Stomach smooth muscle (tissue), 2 donors: ENCODE results near the gene THRB.

Source experiments
- H3K27ac ChIP-seq: one replicate; pipeline ENCODE4 v1.7.0; 2013; ENCODE audit warnings: mild to moderate bottlenecking, low read length, inconsistent platforms
- H3K27me3 ChIP-seq, 2 donors: one replicate each; pipeline ENCODE4 v1.7.0; 2013; ENCODE audit warnings: low read length in 2 of 2; ENCODE audit not compliant: insufficient read depth in 2 of 2, control insufficient read depth in 1 of 2
- H3K36me3 ChIP-seq, 2 donors: one replicate each; pipeline ENCODE4 v1.7.0; 2013; ENCODE audit warnings: low read length in 2 of 2; ENCODE audit not compliant: control insufficient read depth in 2 of 2, insufficient read depth in 2 of 2
- H3K4me1 ChIP-seq: one replicate; pipeline ENCODE4 v1.7.0; 2013; ENCODE audit warnings: low read length; ENCODE audit not compliant: control insufficient read depth, insufficient read depth
- H3K4me3 ChIP-seq, 2 donors: one replicate each; pipeline ENCODE4 v1.7.0; 2013; ENCODE audit warnings: low read length in 2 of 2
- H3K9ac ChIP-seq, 2 donors: one replicate each; pipeline ENCODE4 v1.7.0; 2013; ENCODE audit warnings: low read length in 2 of 2, mild to moderate bottlenecking in 1 of 2
- H3K9me3 ChIP-seq, 2 donors: one replicate each; pipeline ENCODE4 v1.7.0; 2013; ENCODE audit warnings: low read length in 2 of 2; ENCODE audit not compliant: control insufficient read depth in 2 of 2
- donor health status: healthy.
- donor health status: Pancreatic carcinoma.

Gene THRB

DNA sequence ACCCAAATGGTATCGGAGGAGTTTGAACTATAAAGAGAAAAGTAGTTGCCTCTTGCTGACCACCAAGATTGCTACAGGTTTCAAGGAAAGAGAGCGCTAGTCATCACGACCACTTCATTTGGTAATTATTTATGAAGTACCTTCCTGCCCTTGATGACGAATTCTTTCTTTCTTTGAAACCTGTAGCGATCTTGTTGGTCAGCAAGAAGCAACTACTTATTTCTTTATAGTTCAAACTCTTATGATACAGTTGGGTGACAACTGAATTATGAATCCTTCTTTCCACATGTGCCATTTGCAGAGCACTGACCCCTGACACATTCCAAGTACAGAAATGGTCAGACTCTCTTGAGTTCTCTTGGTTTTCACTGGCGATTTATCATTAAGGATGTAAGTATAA, 46.8 kb downstream of the THRB start:
- Histone ChIP-seq H3K9ac (no peak overlapping the region), H3K36me3 (no peaks in the 10 kb centered on the region), H3K27ac (no peak overlapping the region), H3K4me3 (no peak overlapping the region), H3K4me1 (peaks cover 4% of the 10 kb centered on the region), H3K27me3 (no peaks in the 10 kb centered on the region), H3K9me3 (no peaks in the 10 kb centered on the region)

DNA sequence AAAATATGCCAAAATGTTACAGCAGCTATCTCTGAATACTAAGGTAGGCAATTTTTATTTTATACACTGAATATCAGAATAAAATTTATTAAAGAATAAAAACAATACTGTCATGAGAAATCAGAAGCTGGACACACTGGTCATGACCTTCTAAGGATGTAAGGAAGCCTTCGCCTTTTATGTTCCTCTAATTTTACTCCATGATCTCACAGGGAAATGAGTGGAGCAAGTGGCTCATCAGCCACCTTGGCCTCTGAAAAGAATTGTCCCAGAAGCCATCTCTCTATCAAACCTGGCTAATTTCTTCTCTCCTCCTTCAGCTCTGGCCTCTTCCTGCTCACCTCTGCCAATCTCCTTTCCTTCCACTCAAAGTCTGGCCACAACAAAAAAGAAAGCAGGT, 48.6 kb downstream of the THRB start:
- Histone ChIP-seq H3K9ac (no peak overlapping the region), H3K4me1 (no peaks in the 10 kb centered on the region), H3K27me3 (no peaks in the 10 kb centered on the region), H3K4me3 (no peak overlapping the region), H3K36me3 (no peaks in the 10 kb centered on the region), H3K27ac (no peak overlapping the region), H3K9me3 (no peaks in the 10 kb centered on the region)

DNA sequence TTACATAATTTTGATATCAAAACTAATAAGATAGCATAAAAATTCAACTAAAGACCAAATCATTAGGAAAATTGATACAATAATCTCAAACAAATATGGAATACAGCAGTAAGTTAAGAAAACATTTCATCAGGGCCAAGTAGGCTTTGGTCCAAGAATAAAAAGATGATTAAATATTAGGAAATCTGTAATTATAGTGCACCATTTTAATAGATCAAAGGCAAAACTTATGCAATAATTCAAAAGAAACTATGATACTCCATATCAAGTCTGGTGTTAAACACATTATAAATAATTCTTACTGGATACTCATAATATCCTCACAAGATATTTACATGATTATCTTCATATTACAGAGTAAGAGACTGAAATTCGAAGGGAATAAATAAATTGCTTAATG, 51.2 kb downstream of the THRB start:
- Histone ChIP-seq H3K4me1 (no peaks in the 10 kb centered on the region), H3K27me3 (no peaks in the 10 kb centered on the region), H3K9me3 (no peaks in the 10 kb centered on the region), H3K9ac (no peak overlapping the region), H3K36me3 (no peaks in the 10 kb centered on the region), H3K4me3 (no peak overlapping the region), H3K27ac (no peak overlapping the region)

DNA sequence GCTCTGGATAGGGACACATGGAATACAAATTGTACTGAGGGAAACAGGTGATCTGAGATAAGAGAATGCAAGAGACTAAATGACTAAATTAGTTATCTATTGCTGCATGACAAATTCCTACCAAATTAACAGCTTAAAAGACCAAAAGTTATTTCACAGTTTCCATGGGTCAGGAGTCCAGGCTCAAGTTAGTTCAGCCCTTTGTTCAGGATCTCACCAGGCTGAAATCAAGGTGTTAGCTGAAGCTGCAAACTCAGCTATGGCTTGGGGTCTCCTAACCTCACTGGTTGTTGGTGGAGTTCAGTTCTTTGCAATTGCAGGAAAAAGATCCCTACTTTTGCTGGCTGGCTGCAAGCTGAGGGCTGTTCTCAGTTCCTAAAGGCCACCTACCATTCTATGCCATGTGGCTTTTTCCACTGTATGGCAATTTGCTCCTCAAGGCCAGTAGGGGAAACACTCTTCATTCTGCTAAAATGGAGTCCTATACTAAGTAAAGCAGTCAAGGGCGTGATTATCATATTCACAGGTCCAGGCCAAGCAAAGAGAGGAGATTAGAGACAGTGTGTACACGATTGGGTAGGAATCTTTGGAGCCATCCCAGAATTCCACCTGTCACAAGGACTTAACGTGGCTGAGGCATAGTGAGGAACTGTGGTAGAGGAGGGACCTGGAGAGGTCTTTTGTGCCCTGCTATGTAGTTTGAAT, 53.7 kb downstream of the THRB start:
- Histone ChIP-seq H3K9me3 (no peaks in the 10 kb centered on the region), H3K36me3 (no peaks in the 10 kb centered on the region), H3K27me3 (no peaks in the 10 kb centered on the region), H3K4me3 (no peak overlapping the region), H3K4me1 (no peaks in the 10 kb centered on the region), H3K9ac (no peak overlapping the region), H3K27ac (no peak overlapping the region)

DNA sequence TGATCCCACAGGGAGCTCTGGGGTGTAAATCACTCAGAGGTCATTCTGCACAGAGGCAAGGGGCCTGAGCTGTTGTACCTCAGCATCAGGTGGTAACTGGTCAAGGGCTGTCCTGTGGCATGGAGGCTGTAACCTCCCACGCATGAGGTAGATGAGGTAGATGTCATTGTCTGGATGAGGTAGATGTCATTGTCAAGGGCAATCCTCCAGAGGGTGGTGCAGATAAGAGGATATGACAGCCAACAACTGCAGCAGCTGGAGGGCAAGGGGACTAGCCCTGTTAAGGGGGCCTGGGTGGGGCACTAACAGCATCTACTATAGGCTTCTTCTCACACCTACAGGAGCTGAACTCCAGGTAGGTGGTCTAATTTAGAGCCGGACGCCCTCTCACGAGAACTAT, 55.6 kb downstream of the THRB start:
- Histone ChIP-seq H3K4me3 (no peak overlapping the region), H3K4me1 (no peaks in the 10 kb centered on the region), H3K9me3 (no peaks in the 10 kb centered on the region), H3K27me3 (no peaks in the 10 kb centered on the region), H3K36me3 (no peaks in the 10 kb centered on the region), H3K27ac (no peak overlapping the region), H3K9ac (no peak overlapping the region)

DNA sequence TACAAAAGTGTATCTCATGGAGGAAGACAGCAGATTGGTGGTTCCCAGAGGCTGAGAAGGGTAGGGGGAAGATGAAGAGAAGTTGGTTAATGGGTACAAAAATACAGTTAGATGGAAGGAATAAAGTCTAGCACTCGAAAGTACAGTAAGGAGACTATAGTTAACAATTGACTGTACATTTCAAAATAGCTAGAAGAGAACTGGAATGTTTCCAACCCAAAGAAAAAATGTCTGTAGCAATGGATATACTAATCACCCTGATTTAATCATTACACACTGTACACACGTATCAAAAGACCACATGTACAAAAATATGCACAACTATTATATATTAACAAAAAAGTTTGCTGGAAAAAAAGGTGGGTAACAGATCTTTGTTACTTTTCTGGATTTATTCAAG, 57.3 kb downstream of the THRB start:
- Histone ChIP-seq H3K27ac (no peak overlapping the region), H3K36me3 (no peaks in the 10 kb centered on the region), H3K9me3 (no peaks in the 10 kb centered on the region), H3K4me3 (no peak overlapping the region), H3K27me3 (no peaks in the 10 kb centered on the region), H3K9ac (no peak overlapping the region), H3K4me1 (no peaks in the 10 kb centered on the region)

DNA sequence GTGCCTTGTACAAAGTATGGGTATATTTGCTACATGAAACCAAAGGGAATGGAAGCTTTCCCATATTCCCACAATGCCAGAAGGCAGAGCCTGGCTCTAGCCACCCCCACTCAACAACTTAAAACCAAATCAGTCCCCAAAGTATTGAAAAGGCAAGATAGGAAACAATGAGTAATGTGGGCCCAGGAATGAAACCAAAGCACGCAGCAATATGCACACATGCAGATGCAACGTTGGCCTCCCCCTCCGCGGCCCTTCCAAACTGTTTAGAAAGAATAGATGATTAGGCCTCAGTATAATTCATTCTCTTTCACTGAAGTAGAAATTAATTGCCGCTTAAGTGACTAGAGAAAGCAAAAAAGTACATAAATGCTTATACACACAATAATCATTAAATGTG, 59.1 kb downstream of the THRB start:
- Histone ChIP-seq H3K9ac (no peak overlapping the region), H3K4me1 (no peaks in the 10 kb centered on the region), H3K27ac (no peak overlapping the region), H3K4me3 (no peak overlapping the region), H3K9me3 (no peaks in the 10 kb centered on the region), H3K36me3 (no peaks in the 10 kb centered on the region), H3K27me3 (no peaks in the 10 kb centered on the region)

DNA sequence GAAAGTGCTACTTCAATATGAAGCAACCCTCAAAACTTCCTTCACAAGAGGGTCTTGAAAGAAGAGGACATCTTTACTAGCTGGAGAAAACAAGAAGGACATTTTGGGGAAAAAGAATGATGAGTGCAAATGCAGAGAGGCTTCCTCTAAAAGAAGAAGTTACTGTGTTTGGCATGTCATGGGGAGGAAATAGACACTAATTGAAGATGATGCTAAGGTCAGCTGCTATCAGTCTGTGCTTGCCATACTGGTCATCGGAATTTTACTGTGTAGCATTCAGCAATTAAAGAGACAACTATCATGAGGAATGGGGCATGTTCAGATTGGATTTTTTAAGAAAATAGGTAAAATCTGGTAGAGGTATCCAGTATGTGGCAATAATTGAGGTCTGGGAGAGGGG, 60.0 kb downstream of the THRB start:
- Histone ChIP-seq H3K9me3 (no peaks in the 10 kb centered on the region), H3K9ac (no peak overlapping the region), H3K4me1 (no peaks in the 10 kb centered on the region), H3K27me3 (no peaks in the 10 kb centered on the region), H3K27ac (no peak overlapping the region), H3K36me3 (no peaks in the 10 kb centered on the region), H3K4me3 (no peak overlapping the region)

DNA sequence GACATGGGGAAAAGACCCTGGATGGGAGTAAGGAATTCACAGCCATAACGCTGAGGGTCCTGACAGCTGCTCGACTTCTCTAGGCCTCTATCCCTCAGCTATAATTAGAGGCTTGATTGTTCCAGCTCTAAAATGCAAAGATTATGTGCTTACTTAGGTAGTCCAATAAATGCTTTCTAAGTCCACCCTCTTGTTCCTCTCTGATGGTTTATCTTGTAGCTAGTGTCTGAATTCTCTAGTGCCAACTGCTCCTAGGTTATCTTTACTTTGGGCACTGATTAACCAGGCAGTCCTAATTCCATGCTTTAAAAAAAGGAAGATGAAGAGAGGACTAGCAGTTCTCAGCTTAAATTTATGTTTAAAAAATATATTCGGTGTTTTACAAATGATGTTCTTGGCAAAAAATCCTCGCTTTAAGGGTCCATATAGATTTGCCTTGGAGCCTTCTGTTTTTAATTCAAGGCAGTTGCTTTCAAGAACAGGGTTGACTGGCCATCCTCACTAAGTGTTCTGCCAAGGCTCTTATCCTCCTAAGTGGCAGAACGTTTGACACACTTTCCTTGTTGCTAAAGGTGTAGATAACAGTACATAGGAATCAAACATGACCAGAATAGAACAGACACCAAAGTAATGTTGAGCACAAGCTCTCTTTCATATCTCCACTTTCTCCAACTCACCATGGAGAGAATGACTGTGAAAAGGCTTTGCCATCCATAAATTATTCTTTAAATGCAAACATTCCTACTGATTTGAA, 60.6 kb downstream of the THRB start:
- Histone ChIP-seq H3K27ac (no peak overlapping the region), H3K4me3 (no peak overlapping the region), H3K36me3 (no peaks in the 10 kb centered on the region)

DNA sequence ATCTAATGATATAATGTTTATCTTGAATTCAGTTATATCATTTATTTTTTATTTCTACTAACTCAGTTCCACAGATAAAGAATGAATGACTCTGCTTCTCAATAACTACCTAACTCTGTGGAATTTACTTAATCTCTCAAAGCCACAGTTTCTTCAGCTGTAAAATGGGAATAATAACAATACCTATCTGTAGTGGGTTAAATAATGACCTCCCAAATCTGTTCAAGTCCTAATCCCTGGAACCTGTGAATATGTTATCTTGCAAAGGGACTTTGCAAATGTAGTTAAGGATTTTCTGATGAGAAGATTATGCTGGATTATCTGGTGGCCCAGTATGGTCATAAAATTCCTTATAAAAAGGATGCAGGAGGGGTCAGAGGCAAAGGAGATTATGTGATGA, 61.7 kb downstream of the THRB start:
- H3K9ac ChIP-seq: no peak overlapping the region
- H3K9me3 ChIP-seq: no peaks in the 10 kb centered on the region
- no peaks in the 10 kb centered on the region for H3K36me3 ChIP-seq
- H3K27ac ChIP-seq: no peak overlapping the region
- H3K4me1 ChIP-seq: no peaks in the 10 kb centered on the region
- H3K4me3 ChIP-seq: no peak overlapping the region
- no peaks in the 10 kb centered on the region for H3K27me3 ChIP-seq

More for the DNA sequence above, 60.6 kb downstream of the THRB start:
- Histone ChIP-seq H3K9me3 (no peaks in the 10 kb centered on the region), H3K9ac (no peak overlapping the region), H3K27me3 (no peaks in the 10 kb centered on the region), H3K4me1 (no peaks in the 10 kb centered on the region)

DNA sequence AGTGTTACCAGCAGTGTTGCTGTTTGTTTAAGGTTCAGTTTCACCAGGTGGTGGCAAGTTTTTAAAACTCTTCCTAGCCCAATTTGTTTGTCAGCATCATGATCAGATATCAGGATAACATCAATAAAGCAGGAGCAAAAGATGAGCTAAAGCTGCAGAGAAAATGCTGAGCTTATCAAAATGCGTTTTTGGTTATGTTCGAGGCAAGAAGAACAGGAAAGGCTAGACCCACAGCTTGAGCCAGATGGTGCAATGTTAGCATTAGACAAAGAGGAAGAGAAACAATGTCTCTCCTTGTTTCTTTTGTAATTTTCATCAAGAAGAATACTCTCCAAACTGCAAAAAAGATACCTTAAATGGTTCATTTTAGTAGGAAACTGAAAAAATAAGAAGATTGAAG, 66.2 kb downstream of the THRB start:
- no peaks in the 10 kb centered on the region for H3K4me1 ChIP-seq
- no peak overlapping the region for H3K9ac ChIP-seq
- H3K27me3 ChIP-seq: no peaks in the 10 kb centered on the region
- H3K27ac ChIP-seq: no peak overlapping the region
- no peaks in the 10 kb centered on the region for H3K9me3 ChIP-seq
- H3K4me3 ChIP-seq: no peak overlapping the region
- no peaks in the 10 kb centered on the region for H3K36me3 ChIP-seq
